ENCODE results near the gene C18orf63. TPM values are rescaled to one million over a fixed set of nuclear protein-coding genes. Genes with fewer than 3 reads are reported as not detected.

The C18orf63 gene
- total RNA-seq, 1 experiment from 2014 or later, result not detected

DNA sequence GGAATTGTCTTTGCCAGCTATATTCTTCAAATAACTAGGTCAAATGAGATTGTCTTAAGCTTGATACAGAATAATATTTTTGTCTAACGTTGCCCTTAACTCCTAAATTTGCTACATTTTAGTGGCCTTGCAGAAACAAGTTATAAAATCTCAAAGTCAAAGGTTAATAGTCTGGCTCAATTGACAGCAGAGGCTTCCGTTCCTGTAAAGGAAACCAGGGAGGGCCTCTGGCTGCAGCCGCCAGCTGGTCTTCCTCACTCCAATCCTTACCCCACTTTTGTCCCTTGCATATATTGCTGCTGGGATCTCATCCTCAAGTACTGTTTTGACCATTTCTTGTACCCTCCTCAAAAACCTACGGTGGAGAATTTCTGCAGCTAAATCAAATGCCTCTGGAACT, 40.9 kb upstream of the C18orf63 start:
- Histone ChIP-seq H3K9me3 (ENCODE audit: low read depth, low read length, poor library complexity, severe bottlenecking) (no peaks in the 10 kb centered on the region), H3K4me3 (ENCODE audit: low read depth, low read length, poor library complexity, severe bottlenecking) (no peak overlapping the region), H3K27ac (ENCODE audit: low read depth, low read length, poor library complexity, severe bottlenecking) (no peak overlapping the region), H3K4me1 (ENCODE audit: insufficient read depth, low read length, poor library complexity, severe bottlenecking) (peaks cover 12% of the 10 kb centered on the region), H3K27me3 (replicated peaks; ENCODE audit: insufficient read depth, low read depth, low read length, poor library complexity) (no peaks in the 10 kb centered on the region), H3K36me3 (ENCODE audit: insufficient read depth, low read length, poor library complexity, severe bottlenecking) (no peaks in the 10 kb centered on the region)
- no TSS peak for BruUV-seq (replicated peaks)
- intact Hi-C loops (cut with micrococcal nuclease; ENCODE audit: unreplicated experiment), result no loop called here
- ChIA-PET CTCF (no interaction called here), POLR2A (ENCODE audit: low non-redundant PET) (no interaction called here)
- DNase-seq (ENCODE audit: low spot score), result no peak
- TF ChIP-seq, protein P1, sequence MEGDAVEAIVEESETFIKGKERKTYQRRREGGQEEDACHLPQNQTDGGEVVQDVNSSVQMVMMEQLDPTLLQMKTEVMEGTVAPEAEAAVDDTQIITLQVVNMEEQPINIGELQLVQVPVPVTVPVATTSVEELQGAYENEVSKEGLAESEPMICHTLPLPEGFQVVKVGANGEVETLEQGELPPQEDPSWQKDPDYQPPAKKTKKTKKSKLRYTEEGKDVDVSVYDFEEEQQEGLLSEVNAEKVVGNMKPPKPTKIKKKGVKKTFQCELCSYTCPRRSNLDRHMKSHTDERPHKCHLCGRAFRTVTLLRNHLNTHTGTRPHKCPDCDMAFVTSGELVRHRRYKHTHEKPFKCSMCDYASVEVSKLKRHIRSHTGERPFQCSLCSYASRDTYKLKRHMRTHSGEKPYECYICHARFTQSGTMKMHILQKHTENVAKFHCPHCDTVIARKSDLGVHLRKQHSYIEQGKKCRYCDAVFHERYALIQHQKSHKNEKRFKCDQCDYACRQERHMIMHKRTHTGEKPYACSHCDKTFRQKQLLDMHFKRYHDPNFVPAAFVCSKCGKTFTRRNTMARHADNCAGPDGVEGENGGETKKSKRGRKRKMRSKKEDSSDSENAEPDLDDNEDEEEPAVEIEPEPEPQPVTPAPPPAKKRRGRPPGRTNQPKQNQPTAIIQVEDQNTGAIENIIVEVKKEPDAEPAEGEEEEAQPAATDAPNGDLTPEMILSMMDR (conservative IDR thresholded peaks at IDR 0.05; ENCODE audit: low read depth, low read length), result no peak
- no peak for TF ChIP-seq EZH2 (IDR thresholded peaks at IDR 0.05; ENCODE audit: borderline replicate concordance, low read depth, low read length, poor library complexity, severe bottlenecking)

GRCh38 chr18:74275736-74276135, 39.9 kb upstream of the C18orf63 start:
- DNase-seq (ENCODE audit: low spot score), result no peak
- intact Hi-C loops (cut with micrococcal nuclease; ENCODE audit: unreplicated experiment), result no loop called here
- ChIA-PET POLR2A (ENCODE audit: low non-redundant PET) (no interaction called here), CTCF (no interaction called here)
- H3K36me3 ChIP-seq (ENCODE audit: insufficient read depth, low read length, poor library complexity, severe bottlenecking), result no peaks in the 10 kb centered on the region
- no peak overlapping the region for H3K27ac ChIP-seq (ENCODE audit: low read depth, low read length, poor library complexity, severe bottlenecking)
- BruUV-seq (replicated peaks), result no TSS peak
- no peak overlapping the region for H3K4me3 ChIP-seq (ENCODE audit: low read depth, low read length, poor library complexity, severe bottlenecking)
- H3K9me3 ChIP-seq (ENCODE audit: low read depth, low read length, poor library complexity, severe bottlenecking), result no peaks in the 10 kb centered on the region
- H3K27me3 ChIP-seq (replicated peaks; ENCODE audit: insufficient read depth, low read depth, low read length, poor library complexity), result no peaks in the 10 kb centered on the region
- peaks cover 12% of the 10 kb centered on the region for H3K4me1 ChIP-seq (ENCODE audit: insufficient read depth, low read length, poor library complexity, severe bottlenecking)
- TF ChIP-seq, protein P1 (conservative IDR thresholded peaks at IDR 0.05; ENCODE audit: low read depth, low read length), result no peak
- TF ChIP-seq EZH2 (IDR thresholded peaks at IDR 0.05; ENCODE audit: borderline replicate concordance, low read depth, low read length, poor library complexity, severe bottlenecking), result no peak

DNA sequence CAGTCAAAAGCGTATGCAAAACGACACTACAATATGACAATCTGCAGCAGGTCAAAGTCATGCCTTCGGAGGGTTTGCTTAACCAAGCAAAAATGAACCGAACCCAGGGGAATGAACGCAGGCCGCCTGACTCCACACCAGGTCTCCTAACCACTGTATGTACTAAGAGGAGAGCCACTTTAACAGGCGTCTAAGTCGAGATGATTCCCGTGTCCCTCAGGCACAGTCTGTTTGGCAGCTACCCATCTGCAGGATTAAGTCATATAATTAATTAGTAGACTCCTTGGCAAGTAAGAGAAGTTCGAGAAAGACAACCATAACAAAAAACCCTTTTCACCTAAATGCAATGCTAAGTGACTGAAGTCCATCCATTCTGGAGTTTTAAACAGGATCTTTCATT, 39.0 kb upstream of the C18orf63 start:
- DNase-seq (ENCODE audit: low spot score), result peak; percentile 50
- POLR2A ChIA-PET (ENCODE audit: low non-redundant PET), result no interaction called here
- intact Hi-C loops (cut with micrococcal nuclease; ENCODE audit: unreplicated experiment), result no loop called here
- Histone ChIP-seq H3K9me3 (ENCODE audit: low read depth, low read length, poor library complexity, severe bottlenecking) (no peaks in the 10 kb centered on the region), H3K4me3 (ENCODE audit: low read depth, low read length, poor library complexity, severe bottlenecking) (no peak overlapping the region), H3K27ac (ENCODE audit: low read depth, low read length, poor library complexity, severe bottlenecking) (no peak overlapping the region), H3K4me1 (ENCODE audit: insufficient read depth, low read length, poor library complexity, severe bottlenecking) (peaks cover 12% of the 10 kb centered on the region), H3K36me3 (ENCODE audit: insufficient read depth, low read length, poor library complexity, severe bottlenecking) (no peaks in the 10 kb centered on the region), H3K27me3 (replicated peaks; ENCODE audit: insufficient read depth, low read depth, low read length, poor library complexity) (no peaks in the 10 kb centered on the region)
- TF ChIP-seq, protein P1 (conservative IDR thresholded peaks at IDR 0.05; ENCODE audit: low read depth, low read length), result no peak
- no peak for TF ChIP-seq EZH2 (IDR thresholded peaks at IDR 0.05; ENCODE audit: borderline replicate concordance, low read depth, low read length, poor library complexity, severe bottlenecking)
- no TSS peak for BruUV-seq (replicated peaks)
- CTCF ChIA-PET, result no interaction called here
